Left cardiac atrium (tissue), 4 donors: ENCODE data around the gene ZNF483. TPM values are rescaled to one million over a fixed set of nuclear protein-coding genes. Genes with fewer than 3 reads are reported as not detected.
"Not testable (repeated sequence)": the region's sequence is repeated elsewhere in the genome, so short reads cannot be mapped to it uniquely, and the experiment has no call there.

ENCODE experiments used
- ATAC-seq, 2 donors: fragments of 200-7000 bp; cut with Tn5 transposase; one replicate each; pipeline ENCODE4 v1.9.1; 2020; ENCODE audit warnings: mild to moderate bottlenecking in 2 of 2, moderate library complexity in 2 of 2
- DNase-seq: peaks from one replicate; pipeline ENCODE4 v3.0.0-alpha.2; 2020
- intact Hi-C, 2 donors: fragments of 100-400 bp; cut with DNase I; formaldehyde crosslinking; loops; one replicate each; pipeline versions ENCODE4 v1.14.1 to v1.15.1; 2022 to 2023
- total RNA-seq, 2 donors: library from RNA; stranded (reverse); fragmentation: NEBNext Ultra II Directional; extraction: Animal tissue kit (Norgen Biotek cat#: 25700); gene quantifications; one replicate each; pipeline ENCODE4 v1.2.1, GENCODE V29; 2021
- donor health status: DM: no; HTN: yes; CAD: no.
- donor health status: DM: no; HTN: yes; CAD: no; lungs with severe emphysema.
- donor health status: DM: yes; HTN: yes; CAD: no.
- donor health status: Dilated cardiomyopathy.

The ZNF483 gene
- total RNA-seq, 2 donors from 2014 or later: 6.0 to 7.4 TPM

GRCh38 chr9:111533099-111533790 lies 8.3 kb downstream of the ZNF483 start:
- ATAC-seq: no peak
- intact Hi-C loops: no loop called here

GRCh38 chr9:111542497-111543254 lies 17.7 kb downstream of the ZNF483 start:
- ATAC-seq: no peak
- DNase-seq: no peak
- intact Hi-C loops: no loop called here

More at GRCh38 chr9:111533099-111533790, 8.3 kb downstream of the ZNF483 start:
- no peak for DNase-seq

GRCh38 chr9:111548623-111549022 lies 23.6 kb downstream of the ZNF483 start:
- no peak for ATAC-seq
- intact Hi-C loops: no loop called here

GRCh38 chr9:111555425-111555824 lies 30.4 kb downstream of the ZNF483 start:
- intact Hi-C loops, ATAC-seq, DNase-seq: not testable (repeated sequence)

More at GRCh38 chr9:111548623-111549022, 23.6 kb downstream of the ZNF483 start:
- no peak for DNase-seq

- DNase-seq (no peak), ATAC-seq (no peak)
- intact Hi-C loops: no loop called here
These were observed 34.1 kb downstream of the ZNF483 start for GRCh38 chr9:111559000-111559610.

- DNase-seq (no peak), ATAC-seq (no peak)
- intact Hi-C loops: no loop called here
These were observed 36.3 kb downstream of the ZNF483 start for GRCh38 chr9:111561165-111561719.

GRCh38 chr9:111566234-111566633 lies 41.3 kb downstream of the ZNF483 start:
- peak; percentile 46 for DNase-seq

GRCh38 chr9:111568127-111568526 lies 43.1 kb downstream of the ZNF483 start:
- ATAC-seq, intact Hi-C loops, DNase-seq: not testable (repeated sequence)

More at GRCh38 chr9:111566234-111566633, 41.3 kb downstream of the ZNF483 start:
- intact Hi-C loops: no loop called here
- peak; percentile 33 to 81 for ATAC-seq

GRCh38 chr9:111572950-111573604 lies 48.1 kb downstream of the ZNF483 start:
- no peak for DNase-seq
- intact Hi-C loops: no loop called here

GRCh38 chr9:111582888-111583287 lies 57.9 kb downstream of the ZNF483 start:
- DNase-seq (no peak), ATAC-seq (no peak)
- intact Hi-C loops: no loop called here

More at GRCh38 chr9:111572950-111573604, 48.1 kb downstream of the ZNF483 start:
- peak; percentile 41 to 74 for ATAC-seq

GRCh38 chr9:111586378-111586777 lies 61.4 kb downstream of the ZNF483 start:
- intact Hi-C loops: no loop called here
- no peak for DNase-seq
- no peak for ATAC-seq

GRCh38 chr9:111588846-111589245 lies 63.9 kb downstream of the ZNF483 start:
- intact Hi-C loops: no loop called here
- no peak for DNase-seq
- ATAC-seq: peak in 1 of 2 donors; percentile 30

- intact Hi-C loops: no loop called here
- DNase-seq (peak; percentile 64), ATAC-seq (peak; percentile 36 to 39)
These were observed 73.1 kb downstream of the ZNF483 start for GRCh38 chr9:111597852-111598732.

GRCh38 chr9:111598733-111599091 lies 73.7 kb downstream of the ZNF483 start:
- peak; percentile 32 to 59 for ATAC-seq
- intact Hi-C loops: loop anchor here in 1 of 2 donors (1.0 kb wide), 1 partner anchor 23 kb away; no protein-coding TSS in a partner anchor
- DNase-seq: peak; percentile 58

GRCh38 chr9:111599092-111599954 lies 74.3 kb downstream of the ZNF483 start, which contains the start of gene PTGR1:
TSS of gene PTGR1 (minus strand) at chr9:111599647. CDS start at chr9:111597422, 2,225 bp downstream.
- DNase-seq (peak; percentile 90), ATAC-seq (peak; percentile 89 to 94)
- intact Hi-C loops: loop anchor here in 1 of 2 donors (1.0 kb wide), 1 partner anchor 22 kb away; no protein-coding TSS in a partner anchor

GRCh38 chr9:111599955-111600343 lies 75.0 kb downstream of the ZNF483 start:
- DNase-seq (no peak), ATAC-seq (peak; percentile 7 to 13)
- intact Hi-C loops: loop anchor here in 1 of 2 donors (1.0 kb wide), 1 partner anchor 21 kb away; no protein-coding TSS in a partner anchor
